HTR-8/SVneo (cell line): ENCODE results near the gene ARFIP2.
"Not testable (repeated sequence)": the region's sequence is repeated elsewhere in the genome, so short reads cannot be mapped to it uniquely, and the experiment has no call there.

Experiments
- DNase-seq: peaks from one replicate; pipeline ENCODE4 v3.0.0; 2011; ENCODE audit warnings: low spot score, mixed read lengths; ENCODE audit not compliant: insufficient read length
- FAIRE-seq: peaks from 2 replicates; lab custom pipeline; 2011; peaks lifted over from hg19 to GRCh38; lab: Jason Lieb, UNC

Gene ARFIP2, protein sequence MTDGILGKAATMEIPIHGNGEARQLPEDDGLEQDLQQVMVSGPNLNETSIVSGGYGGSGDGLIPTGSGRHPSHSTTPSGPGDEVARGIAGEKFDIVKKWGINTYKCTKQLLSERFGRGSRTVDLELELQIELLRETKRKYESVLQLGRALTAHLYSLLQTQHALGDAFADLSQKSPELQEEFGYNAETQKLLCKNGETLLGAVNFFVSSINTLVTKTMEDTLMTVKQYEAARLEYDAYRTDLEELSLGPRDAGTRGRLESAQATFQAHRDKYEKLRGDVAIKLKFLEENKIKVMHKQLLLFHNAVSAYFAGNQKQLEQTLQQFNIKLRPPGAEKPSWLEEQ

DNA sequence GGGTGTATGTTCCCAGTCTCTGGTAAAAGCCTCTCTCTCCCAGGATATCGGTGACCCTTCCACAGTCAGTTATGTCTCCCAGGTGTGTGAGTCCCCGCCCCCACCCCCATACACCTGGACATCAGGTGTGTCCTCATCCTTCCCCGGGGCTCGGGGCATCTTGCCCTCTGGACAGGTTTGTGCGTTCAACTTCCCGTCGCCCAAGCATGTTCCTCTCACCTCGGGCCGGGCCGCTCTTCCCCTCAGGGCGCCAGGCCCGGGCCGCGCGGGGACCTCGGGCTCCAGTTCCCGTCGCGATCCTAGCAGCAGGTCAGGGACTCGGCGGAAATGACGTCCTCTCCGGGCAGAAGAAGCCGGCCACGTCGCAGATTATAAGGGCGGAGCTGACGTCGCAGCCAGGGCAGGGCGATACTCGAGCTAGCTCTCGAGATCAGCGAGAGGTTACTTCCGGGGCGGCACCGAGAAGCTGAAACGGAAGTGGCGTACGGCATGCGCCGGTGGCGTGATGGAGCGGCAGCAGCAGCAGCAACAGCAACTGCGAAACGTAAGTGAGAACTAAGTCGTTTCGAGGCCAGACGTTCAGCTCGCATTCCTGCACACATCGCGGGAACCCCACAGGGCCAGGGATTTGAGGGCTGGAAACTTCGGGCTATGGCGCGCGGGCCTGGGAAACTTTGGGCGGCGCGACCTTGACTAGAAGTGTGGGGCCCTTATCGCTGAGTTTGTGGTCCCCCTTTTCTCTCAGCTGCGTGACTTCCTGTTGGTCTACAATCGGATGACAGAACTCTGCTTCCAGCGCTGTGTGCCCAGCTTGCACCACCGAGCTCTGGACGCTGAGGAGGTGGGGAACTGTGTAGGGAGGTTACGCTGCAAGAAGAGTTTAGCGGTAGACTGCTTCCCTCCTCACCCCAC, at the start of gene ARFIP2, which contains the start of gene TIMM10B:
TSS of gene ARFIP2 (minus strand) at position 320 of the 912 bp plus-strand sequence. CDS start 910 bp downstream, outside the sequence.
TSS of gene TIMM10B (plus strand) at position 490 of the 912 bp plus-strand sequence. CDS start at position 506, 16 bp downstream.
- DNase-seq (peak; percentile 99), FAIRE-seq (peak; percentile 99)

DNA sequence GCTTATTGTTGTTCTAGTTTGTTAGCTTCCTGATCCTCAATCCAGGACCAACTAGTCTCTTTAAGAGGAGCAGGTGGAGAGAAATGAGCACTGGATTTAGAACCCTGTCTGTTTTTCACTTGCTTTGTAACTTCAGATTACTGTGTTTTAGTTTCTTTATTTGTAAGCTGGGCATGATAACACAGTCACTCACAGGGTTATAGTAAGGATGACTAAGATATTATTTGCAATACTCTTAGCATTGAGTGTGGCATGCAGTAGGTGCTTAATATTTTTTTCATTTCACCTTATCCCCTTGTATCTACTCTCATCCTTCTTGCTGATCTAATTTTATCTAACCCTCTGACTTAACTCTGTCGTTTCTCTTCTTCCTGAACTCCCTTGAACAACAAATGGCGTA, 49.7 kb upstream of the ARFIP2 start:
- DNase-seq (no peak), FAIRE-seq (no peak)

DNA sequence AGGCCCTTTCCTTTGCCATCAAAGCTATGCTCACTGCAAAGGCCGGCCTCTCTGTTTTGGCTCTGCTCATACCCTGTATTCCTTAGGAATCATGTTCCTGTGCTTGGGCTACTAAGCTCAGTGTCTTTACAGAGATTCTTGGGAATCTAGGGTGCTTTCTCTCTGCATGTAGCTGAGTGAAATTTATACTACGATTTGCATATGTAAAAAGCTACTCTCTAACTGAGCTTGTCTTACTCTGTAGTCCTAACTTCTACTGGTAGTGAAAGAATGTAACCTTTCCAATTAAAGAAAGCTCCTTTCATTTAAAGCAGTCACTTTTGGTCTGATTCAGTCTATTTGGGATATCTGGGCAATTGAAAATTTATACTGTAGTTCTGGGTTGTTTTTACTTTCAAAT, 48.1 kb upstream of the ARFIP2 start:
- no peak for DNase-seq
- FAIRE-seq = no peak

DNA sequence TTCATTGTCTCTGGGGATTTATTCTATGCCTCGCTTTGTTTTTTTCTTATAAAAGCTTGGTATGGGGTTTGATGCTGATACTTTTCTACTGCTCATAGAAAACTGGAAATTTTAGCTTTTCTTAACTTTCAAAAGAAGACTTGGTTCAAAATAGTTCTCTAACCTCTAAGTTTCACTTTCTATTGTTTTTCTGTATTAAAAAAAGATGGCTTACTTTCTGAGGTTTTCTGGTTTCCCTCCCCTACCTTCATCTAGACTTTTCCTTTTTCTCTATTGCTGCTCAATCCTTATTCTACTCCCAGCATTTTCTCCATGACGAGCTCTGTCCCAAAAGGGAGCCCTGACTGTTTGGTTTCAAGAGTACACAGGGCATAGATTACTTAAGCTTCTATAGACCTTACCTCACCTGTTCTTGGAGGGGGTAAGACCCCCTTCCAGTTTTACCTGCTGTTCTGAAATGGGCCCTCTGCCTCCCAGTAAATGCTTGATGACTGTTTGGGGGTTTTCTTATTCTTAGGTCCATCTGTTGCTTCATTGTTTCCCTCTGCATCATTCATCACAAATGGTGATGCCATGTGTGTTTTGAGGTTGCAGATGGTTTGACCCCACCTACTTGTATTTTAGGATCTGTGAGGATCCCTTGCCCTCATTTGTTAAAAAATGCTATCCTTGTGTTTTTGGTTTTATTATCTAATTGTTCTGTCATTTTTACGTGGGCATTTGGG, 45.4 kb upstream of the ARFIP2 start:
- FAIRE-seq = no peak

DNA sequence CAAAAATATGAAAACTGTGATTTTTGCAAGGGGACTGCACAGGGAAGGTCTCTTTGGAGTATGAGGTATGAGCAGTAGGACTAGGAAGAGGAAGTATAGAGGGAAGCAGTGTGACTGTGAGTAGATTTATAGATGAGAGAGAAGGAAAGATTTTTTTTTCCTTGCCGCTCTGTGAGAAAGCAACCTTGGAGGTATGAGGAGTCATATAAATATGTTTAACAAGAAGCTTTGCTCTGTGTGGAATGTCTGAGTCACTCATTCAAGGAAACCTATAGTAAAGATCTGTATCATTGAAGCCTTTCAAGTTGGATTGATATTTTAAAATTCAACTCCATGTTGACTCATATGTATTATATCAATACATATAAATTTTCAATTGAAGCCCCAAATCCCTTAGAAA, 42.1 kb upstream of the ARFIP2 start:
- DNase-seq = peak; percentile 42
- FAIRE-seq = no peak

More for the DNA sequence above, 45.4 kb upstream of the ARFIP2 start:
- no peak for DNase-seq

DNA sequence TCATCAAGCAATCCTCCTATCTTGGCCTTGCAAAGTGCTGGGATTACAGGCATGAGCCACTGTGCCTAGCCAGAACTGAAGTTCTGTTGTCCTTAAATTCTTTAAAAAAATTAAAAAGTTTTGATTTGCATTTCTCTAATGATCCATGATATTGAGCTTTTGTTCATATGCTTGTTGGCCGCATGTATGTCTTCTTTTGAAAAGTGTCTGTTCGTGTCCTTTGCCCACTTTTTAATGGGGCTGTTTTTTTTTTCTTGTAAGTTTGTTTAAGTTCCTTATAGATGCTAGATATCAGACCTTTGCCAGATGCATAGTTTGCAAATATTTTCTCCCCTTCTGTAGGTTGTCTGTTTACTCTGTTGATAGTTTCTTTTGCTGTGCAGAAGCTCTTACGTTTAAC, 40.8 kb upstream of the ARFIP2 start:
- not testable (repeated sequence) for FAIRE-seq, DNase-seq

DNA sequence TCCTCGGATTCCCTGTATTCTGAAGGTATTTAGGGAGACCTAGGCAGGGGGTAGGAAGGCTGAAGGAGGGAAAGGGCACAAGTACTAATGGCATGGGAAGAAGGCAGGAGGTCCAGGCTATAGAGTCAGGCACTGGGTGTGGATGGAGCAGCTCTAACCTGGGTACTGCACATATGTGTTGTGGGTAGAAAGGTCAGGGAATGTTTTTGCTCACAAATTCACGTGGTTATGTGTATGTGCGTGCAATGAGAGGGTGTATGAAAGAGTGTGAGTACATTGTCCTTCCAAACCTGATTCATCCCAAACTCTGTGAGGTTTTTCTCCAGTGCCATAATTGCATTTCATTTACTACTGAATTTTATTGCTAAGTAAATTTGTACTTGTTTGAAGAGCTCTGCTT, 39.1 kb upstream of the ARFIP2 start:
- no peak for DNase-seq
- no peak for FAIRE-seq

DNA sequence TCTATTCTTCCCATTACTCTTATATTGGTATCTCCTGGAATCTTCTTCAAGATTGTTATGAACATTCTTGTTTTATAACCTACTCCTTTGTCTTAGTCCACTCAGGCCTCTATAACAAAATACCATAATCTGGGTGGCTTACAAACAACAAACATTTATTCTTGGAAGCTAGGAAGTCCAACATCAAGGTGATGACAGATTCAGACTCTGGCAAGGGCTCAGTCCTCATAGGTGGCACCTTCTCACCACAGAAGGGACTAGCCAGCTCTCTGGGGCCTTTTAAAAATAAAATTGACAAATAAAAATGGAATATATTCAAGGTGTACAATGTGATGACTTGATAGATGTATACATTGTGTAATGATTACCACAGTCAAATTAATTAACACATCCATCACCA, 35.7 kb upstream of the ARFIP2 start:
- FAIRE-seq (no peak), DNase-seq (no peak)

DNA sequence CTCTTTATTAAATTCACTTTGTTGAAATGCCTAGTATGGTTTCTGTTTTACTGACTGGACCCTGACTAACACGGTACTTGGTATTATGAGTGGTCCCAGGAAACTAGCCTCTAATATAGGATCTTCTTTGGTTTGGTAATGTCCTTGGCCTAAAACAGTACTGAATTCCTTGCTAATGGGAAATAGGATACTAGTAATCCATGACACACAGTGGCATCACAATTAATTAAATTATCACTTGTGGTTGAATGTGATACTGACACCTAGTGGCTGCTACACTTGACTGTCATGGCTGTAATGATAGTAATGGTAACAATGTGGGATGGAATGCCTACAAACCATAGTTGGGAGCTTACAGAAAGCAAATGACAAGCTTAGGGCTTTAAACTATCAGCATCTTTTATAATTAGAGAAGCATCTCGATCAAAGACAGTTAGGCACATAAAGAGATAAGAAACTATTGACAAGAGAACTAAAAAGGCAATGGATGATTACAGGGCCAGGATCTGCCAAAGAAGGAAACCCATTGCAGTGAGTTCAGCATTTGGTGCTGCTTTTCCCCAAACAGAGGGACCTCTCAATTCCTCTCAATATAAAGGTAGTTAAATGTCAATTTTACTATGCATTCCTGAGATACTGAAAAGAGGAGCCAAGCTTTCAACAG, 24.6 kb upstream of the ARFIP2 start:
- peak; percentile 51 for FAIRE-seq
- peak; percentile 32 for DNase-seq

DNA sequence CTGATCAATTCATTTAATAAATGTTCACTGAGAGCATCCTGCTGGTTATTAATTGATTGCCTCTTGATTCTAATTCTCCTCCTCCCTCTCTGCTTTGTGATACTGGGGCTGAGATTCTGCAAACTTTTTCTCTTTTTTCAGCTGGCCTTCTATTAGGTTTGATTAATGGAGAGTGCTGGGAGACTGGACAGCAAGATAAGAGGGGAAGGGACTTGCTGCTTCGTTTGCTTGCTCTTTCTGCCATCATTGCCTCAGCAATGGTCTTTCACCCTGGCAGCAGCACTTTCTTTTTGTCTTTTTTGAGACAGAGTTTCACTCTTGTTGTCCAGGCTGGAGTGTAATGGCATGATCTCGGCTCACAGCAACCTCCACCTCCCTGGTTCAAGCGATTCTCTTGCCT, 23.0 kb upstream of the ARFIP2 start:
- FAIRE-seq (no peak), DNase-seq (no peak)

DNA sequence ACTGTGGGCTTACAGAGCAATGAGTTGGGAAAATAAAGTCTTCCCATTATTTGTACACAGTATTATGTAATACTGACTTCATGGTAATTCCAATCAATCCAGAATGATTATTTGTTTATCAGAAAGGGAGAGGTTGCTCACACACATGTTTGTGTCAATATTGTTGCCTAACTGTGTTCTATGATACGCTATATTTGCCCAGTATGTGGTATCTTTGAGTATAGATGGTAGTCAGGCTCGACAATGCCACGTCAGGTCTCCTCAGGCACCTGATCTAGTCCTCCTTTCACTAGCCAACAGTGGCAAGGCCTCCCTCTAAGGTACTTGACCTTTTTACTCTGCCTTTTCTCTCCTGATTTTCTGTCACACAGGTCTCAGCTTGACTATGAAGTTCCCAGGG, 21.3 kb upstream of the ARFIP2 start:
- DNase-seq (no peak), FAIRE-seq (no peak)

DNA sequence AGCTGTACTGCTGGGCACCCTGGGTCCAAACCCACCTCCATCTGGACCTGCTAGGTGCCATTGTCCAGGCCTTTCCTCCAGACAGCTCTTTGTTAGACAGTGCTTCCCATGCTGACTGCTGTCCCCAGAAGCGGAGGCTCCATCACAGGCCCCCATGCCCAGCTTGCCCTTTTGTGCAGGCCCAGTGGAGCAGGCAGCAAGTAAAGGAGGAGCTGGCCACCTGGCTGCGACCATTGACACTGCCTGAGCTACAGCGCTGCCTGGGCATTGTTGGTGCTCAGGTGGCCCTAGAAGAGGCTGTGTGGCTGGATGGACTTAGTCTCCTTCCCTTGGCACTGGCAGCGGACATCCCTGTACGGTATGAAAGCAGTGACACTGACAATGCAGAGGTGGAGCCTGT, 17.4 kb upstream of the ARFIP2 start:
- FAIRE-seq (no peak), DNase-seq (no peak)

DNA sequence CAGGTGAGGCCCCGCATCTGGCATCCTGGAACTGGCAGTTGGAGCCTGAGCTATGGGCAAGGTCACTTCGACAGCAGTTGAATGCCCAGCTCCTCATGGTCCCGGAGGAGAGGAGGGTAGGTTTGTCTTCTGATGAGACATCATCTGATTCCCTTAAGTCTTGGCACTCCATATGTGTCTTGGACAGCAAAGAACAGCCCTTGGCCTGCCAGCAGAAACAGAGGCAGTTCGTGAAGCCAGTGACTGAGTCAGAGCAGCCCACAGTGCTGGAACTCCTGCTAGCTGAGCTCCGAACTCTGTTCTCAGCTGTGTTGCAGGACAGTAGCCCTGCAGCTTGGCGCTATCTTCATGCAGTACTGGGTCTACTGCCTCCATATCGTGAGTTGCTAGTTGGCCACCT, 17.0 kb upstream of the ARFIP2 start:
- no peak for FAIRE-seq
- no peak for DNase-seq

DNA sequence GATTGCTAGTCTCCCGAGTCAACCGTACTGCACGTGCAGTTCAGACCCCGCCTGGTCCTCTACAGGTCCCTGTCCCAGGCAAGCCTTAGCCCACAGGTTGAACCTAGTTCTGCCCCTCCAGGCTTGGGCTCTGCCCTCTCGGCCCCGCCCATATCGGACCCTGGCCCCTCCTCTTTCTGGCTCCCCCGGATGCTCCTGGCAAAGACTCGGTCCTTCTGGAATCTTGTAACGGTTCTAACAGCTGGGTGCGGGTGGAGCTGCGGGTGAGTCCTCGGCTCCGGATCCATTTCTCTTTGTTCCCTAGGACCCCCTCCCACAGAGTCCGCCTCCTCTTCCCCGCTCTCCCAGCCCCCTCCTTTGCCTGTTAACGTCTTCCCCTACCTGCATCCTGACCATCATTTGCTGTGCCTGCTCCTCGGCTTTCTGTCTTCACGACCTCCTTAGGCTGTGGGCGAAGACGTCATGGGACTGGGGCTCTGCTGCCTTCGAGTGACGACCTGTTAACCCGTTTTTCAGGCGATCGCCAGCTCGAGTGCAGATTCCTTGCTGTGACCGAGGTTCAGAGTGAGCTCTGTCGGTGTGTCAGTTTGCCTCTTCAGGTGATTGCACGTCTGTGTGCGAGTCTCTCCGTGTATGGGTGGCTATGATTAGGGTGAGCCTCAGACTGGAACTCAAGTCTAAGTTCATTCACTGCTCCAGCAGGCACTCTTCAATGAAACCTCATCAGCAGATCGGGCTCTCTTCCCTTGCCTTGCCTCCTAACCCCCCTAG, 16.1 kb upstream of the ARFIP2 start, which contains the start of gene DNHD1:
TSS of gene DNHD1 (plus strand) at position 212 of the 771 bp plus-strand sequence. CDS start 936 bp downstream, outside the sequence.
- FAIRE-seq = no peak

DNA sequence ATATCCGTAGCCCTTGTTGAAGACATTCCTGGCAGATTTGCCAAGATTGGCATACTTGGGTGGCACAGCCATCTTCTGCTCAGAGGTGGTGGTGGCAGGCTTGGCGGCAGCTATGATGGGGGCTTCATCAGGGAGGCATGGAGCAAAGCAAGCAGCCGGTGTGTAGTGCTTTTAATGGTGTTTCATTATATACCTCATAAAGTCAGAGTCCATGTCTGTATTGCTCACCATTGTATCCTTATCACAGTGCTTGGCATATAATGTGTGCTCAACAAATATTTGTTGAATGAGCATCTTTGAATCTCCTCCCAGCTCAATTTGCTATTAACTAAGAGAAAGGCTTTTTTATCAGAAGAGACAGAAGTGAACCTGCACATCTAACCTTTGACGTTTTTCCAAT, 8.2 kb upstream of the ARFIP2 start:
- FAIRE-seq = no peak

More for the DNA sequence above, 16.1 kb upstream of the ARFIP2 start, which contains the start of gene DNHD1:
- no peak for DNase-seq

DNA sequence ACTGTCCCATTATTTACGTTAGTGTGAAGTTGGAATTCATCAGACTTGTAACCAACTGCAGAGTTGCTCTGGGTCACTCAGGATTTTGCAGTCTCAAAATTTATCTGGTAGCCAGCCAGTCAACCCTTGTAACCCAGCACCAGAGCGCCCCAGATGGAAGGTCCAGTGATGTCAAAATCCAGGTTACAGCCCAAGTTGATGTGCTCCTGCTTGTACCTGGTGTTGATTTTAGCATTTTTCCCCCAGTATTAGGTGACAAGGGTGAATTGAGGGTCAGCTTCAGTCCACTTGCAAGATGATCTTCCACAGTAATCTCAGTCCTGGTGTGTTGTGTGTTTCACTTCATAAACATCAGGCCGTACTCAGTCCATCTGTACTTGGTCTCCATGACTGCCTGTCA, 7.7 kb upstream of the ARFIP2 start:
- no peak for DNase-seq
- FAIRE-seq = no peak

More for the DNA sequence above, 8.2 kb upstream of the ARFIP2 start:
- no peak for DNase-seq

DNA sequence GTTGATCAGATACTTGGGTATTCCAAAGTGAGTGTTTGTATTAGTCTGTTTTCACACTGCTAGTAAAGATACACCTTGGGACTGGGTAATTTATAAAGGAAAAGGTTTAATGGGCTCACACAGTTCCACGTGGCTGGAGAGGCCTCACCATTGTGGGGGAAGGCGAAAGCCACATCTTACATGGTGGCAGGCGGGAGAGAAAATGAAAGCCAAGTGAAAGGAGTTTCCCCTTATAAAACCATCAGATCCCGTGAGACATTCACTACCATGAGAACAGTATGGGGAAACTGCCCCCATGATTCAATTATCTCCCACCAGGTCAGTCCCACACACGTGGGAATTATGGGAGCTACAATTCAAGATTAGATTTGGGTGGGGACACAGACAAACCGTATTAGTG, 7.2 kb upstream of the ARFIP2 start:
- DNase-seq = no peak
- FAIRE-seq = no peak

DNA sequence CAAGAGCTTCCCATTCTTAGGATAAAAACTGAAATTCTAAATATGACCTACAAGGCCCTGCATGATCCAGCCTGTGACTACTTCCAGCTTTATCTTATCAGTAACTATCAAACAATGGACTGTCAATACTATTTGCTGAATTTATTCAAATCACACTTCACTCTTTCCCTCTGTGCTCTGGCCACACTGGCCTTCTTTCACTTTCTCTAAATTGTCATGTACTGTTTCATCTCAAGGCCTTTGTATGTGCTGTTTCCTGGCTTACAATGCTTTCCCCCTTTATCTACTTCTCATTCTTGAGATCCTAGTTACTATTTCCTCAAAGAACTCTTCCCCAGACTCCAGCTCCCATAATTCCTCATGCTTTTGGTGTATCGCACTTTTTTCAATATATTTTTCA, 5.8 kb upstream of the ARFIP2 start:
- DNase-seq (no peak), FAIRE-seq (no peak)

DNA sequence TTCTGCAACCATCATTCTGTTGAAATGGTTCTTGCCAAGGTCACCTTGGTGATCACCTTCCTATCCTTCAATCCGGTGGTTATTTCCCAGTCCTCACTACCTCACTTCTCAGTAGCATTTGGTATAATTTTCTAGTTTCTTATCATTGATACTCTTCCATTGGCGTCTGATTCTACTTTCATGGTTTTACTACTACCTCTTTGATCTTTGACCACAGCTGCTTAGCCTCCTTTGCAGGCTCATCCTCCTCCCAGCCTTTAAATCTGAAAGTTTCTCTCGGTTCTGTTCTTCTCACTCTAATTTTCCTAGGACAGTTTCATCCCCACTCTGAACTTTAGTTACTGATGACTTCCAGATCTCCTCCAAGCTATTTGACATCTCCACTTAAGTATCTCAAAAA, 5.1 kb upstream of the ARFIP2 start:
- DNase-seq = no peak
- no peak for FAIRE-seq
